Heart right ventricle (tissue), 16 donors: ENCODE results near the gene HOXB2. TPM values are rescaled to one million over a fixed set of nuclear protein-coding genes. Genes with fewer than 3 reads are reported as not detected.

ENCODE experiments used
- ATAC-seq, 8 donors: fragments of 200-7000 bp; cut with Tn5 transposase; one replicate each; pipeline ENCODE4 v1.9.1; 2020; ENCODE audit warnings: mild to moderate bottlenecking in 8 of 8, moderate library complexity in 8 of 8, moderate number of reproducible peaks in 1 of 8
- DNase-seq, 2 donors: peaks; one replicate each; pipeline ENCODE4 v3.0.0-alpha.2; 2020
- H3K27ac ChIP-seq, 10 donors: fragments of 200-600 bp; sonication (generic) in 2 of 10; one replicate each; pipeline versions ENCODE4 v1.5.0 to v1.8.0; 2020 to 2022; ENCODE audit warnings: mild to moderate bottlenecking in 3 of 10
- H3K27me3 ChIP-seq, 7 donors: fragments of 200-600 bp; one replicate each; pipeline ENCODE4 v1.8.0; 2021 to 2022; ENCODE audit warnings: mild to moderate bottlenecking in 2 of 7
- H3K36me3 ChIP-seq, 9 donors: fragments of 200-600 bp; sonication (generic) in 1 of 9; one replicate each; pipeline versions ENCODE4 v1.5.0 to v1.8.0; 2020 to 2022; ENCODE audit warnings: mild to moderate bottlenecking in 2 of 9
- H3K4me1 ChIP-seq, 9 donors: fragments of 200-600 bp; sonication (generic) in 1 of 9; one replicate each; pipeline versions ENCODE4 v1.5.0 to v1.8.0; 2020 to 2022; ENCODE audit warnings: mild to moderate bottlenecking in 4 of 9
- H3K4me3 ChIP-seq, 10 donors: fragments of 200-600 bp; sonication (generic) in 2 of 10; one replicate each; pipeline versions ENCODE4 v1.5.0 to v1.8.0; 2020 to 2022; ENCODE audit warnings: mild to moderate bottlenecking in 7 of 10, moderate library complexity in 2 of 10
- H3K9me3 ChIP-seq, 11 donors: fragments of 200-600 bp in 10 of 11; sonication (generic) in 2 of 11; one replicate each; pipeline versions ENCODE4 v1.5.0 to v1.8.0; 2013 to 2022; ENCODE audit warnings: mild to moderate bottlenecking in 2 of 11, control low read depth in 1 of 11, moderate library complexity in 1 of 11
- CTCF ChIP-seq, 9 donors: fragments of 200-600 bp; sonication (generic) in 2 of 9; IDR thresholded peaks; one replicate each; pipeline versions ENCODE4 v1.5.0 to v1.8.0; 2021 to 2022; ENCODE audit warnings: antibody characterized with exemption in 9 of 9, mild to moderate bottlenecking in 5 of 9, moderate library complexity in 1 of 9
- WGBS, 2 donors: extraction: QIAGEN DNeasy Blood & Tissue Kit; methylation state at CpG; one replicate each; pipeline ENCODE4 v1.1.7; 2013; ENCODE audit warnings: inconsistent platforms in 1 of 2; 5-methylcytosine and 5-hydroxymethylcytosine counted together
- intact Hi-C, 10 donors: fragments of 100-400 bp; cut with DNase I; formaldehyde crosslinking; loops; one replicate each; pipeline versions ENCODE4 v1.11.1 to v1.14.2; 2022
- polyA plus RNA-seq, 2 donors: library from polyadenylated mRNA; stranded (reverse); fragments of 200-250 nt; gene quantifications; one replicate each; pipeline ENCODE4 v1.2.3, GENCODE V29; 2013
- total RNA-seq, 10 donors: library from RNA; stranded (reverse); fragmentation: NEBNext Ultra II Directional in 3 of 10; extraction: Animal tissue kit (Norgen Biotek cat#: 25700) in 3 of 10; gene quantifications; one replicate each; pipeline versions ENCODE4 v1.2.1 to v1.2.4, GENCODE V29; 2021 to 2023
- donor health status: Arrhythmogenic right ventricular cardiomyopathy.
- donor health status: ischemic (EF 13 %, LVEDD 7.1; RV severe dilation, severe dysfunction).
- donor health status: healthy with polysubstance abuse.
- donor health status: DM: no; HTN: yes; CAD: no.
- donor health status: DM: no; HTN: no; CAD: no.
- donor health status: ischemic (EF 25% LVEDD 6.9; RV normal size, moderate dysfunction).
- donor health status: ischemic (EF 25% LVEDD 5.7; RV mildly dilated, moderate dysfunction).
- donor health status: healthy.
- donor health status: DM: yes; HTN: yes; CAD: no.
- donor health status: Ischemic cardiomyopathy.
- donor health status: ischemic (EF 35%, LVEDD 5.7; RV mildly dilated, moderate dysfunction).
- donor health status: nonischemic (EF 11% LVEDD 7.7; RV severe dilation, severe dysfunction).
- donor health status: DM: yes; HTN: yes; CAD: no.
- donor health status: PGD.
- donor health status: ischemic (EF 29% LVEDD 5.4; RV normal size, mild dysfunction).
- donor health status: nonischemic (EF 23%, LVEDD 6.1; RV moderate dilation, normal function).

The HOXB2 gene
- total and polyA plus RNA-seq, 12 donors, result 0.47 to 7.9 (median 2.2) TPM

GRCh38 chr17:48592577-48592976 lies 47.7 kb upstream of the HOXB2 start:
- DNase-seq (no peak), ATAC-seq (no peak)
- intact Hi-C loops, result loop anchor here in 6 of 10 donors (5.0 to 10.0 kb wide), 5 partner anchors 100 to 258 kb away; no protein-coding TSS in a partner anchor
- no peak for TF ChIP-seq CTCF (IDR thresholded peaks at IDR 0.05)
- 9 to 19% methylated on average over 14 of the region's 14 CpGs for WGBS, 2 donors
- peak overlapping the region in 3 of 10 donors; percentile 14 to 40 (median 38) for H3K4me3 ChIP-seq
- no peak overlapping the region for H3K27ac ChIP-seq
- peaks cover 53 to 100% (median 100%) of the 10 kb centered on the region in 7 donors for H3K27me3 ChIP-seq
- H3K9me3 ChIP-seq, result no peaks in the 10 kb centered on the region
- no peaks in the 10 kb centered on the region for H3K36me3 ChIP-seq
- H3K4me1 ChIP-seq, result peaks cover 2 to 43% (median 14%) of the 10 kb centered on the region in 9 donors

- H3K4me3 ChIP-seq, result peak overlapping the region in 2 of 10 donors; percentile 14 to 40
- no peaks in the 10 kb centered on the region for H3K9me3 ChIP-seq
- peaks cover 52 to 100% (median 100%) of the 10 kb centered on the region in 7 donors for H3K27me3 ChIP-seq
- peaks cover 0 to 43% (median 10%) of the 10 kb centered on the region in 9 donors for H3K4me1 ChIP-seq
- no peak for TF ChIP-seq CTCF (IDR thresholded peaks at IDR 0.05)
- intact Hi-C loops, result loop anchor here in 6 of 10 donors (5.0 to 10.0 kb wide), 5 partner anchors 100 to 257 kb away; no protein-coding TSS in a partner anchor
- no peak overlapping the region for H3K27ac ChIP-seq
- ATAC-seq (no peak), DNase-seq (no peak)
- 18 to 22% methylated on average over 33 of the region's 33 CpGs for WGBS, 2 donors
- no peaks in the 10 kb centered on the region for H3K36me3 ChIP-seq
Observed at GRCh38 chr17:48592057-48592514, 47.2 kb upstream of the HOXB2 start.

DNA sequence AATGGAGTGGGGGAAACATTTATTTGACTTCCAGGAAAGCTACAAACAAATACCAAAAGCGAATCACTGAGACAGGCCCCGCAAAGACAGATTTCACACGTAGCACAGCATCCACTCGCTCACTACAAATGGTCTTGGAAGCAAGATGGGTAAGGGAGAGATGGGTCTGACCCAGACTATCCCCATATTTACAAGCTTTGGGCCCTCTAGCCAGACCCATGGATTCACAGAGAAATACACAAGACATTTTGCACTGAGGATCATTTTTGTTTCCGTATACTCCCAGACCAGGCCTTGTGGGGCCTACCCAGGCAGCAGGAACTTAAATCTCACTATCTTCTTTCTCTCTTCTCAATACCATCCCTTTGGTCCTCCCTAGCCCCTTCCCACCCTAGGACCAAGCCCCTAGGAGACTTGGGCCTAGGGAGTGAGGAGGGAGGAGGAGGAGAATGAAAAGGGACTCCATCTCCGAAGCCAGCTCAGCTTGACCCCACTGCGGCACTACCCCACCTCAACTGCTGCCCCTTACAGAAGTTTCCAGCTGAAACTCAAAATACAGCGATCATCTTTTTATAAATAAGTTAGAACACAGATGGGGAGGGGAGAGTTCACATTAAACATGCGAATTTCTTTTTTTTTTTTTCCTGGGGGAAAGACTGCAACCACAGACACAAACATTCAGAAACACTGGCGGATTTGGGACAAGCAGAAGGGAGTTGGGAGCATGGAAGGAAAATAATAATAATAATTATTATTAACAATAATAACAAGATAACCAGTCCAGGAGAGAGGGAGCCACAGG lies 46.5 kb upstream of the HOXB2 start:
- intact Hi-C loops, result loop anchor here in 6 of 10 donors (5.0 to 10.0 kb wide), 5 partner anchors 99 to 257 kb away; no protein-coding TSS in a partner anchor
- H3K27ac ChIP-seq, result no peak overlapping the region
- no peak for DNase-seq
- WGBS, 2 donors, result 83 to 85% methylated on average over 10 of the region's 10 CpGs
- no peaks in the 10 kb centered on the region for H3K36me3 ChIP-seq
- peaks cover 50 to 100% (median 100%) of the 10 kb centered on the region in 7 donors for H3K27me3 ChIP-seq
- no peak for TF ChIP-seq CTCF (IDR thresholded peaks at IDR 0.05)
- H3K4me3 ChIP-seq, result no peak overlapping the region
- peaks cover 0 to 43% (median 10%) of the 10 kb centered on the region in 9 donors for H3K4me1 ChIP-seq
- ATAC-seq, result no peak
- no peaks in the 10 kb centered on the region for H3K9me3 ChIP-seq

GRCh38 chr17:48590607-48591161 lies 45.8 kb upstream of the HOXB2 start:
- peaks cover 44 to 100% (median 100%) of the 10 kb centered on the region in 7 donors for H3K27me3 ChIP-seq
- no peak for TF ChIP-seq CTCF (IDR thresholded peaks at IDR 0.05)
- H3K4me1 ChIP-seq, result peaks cover 0 to 44% (median 16%) of the 10 kb centered on the region in 9 donors
- intact Hi-C loops, result loop anchor here in 6 of 10 donors (5.0 to 10.0 kb wide), 5 partner anchors 98 to 256 kb away; no protein-coding TSS in a partner anchor
- H3K9me3 ChIP-seq, result no peaks in the 10 kb centered on the region
- ATAC-seq (no peak), DNase-seq (no peak)
- H3K4me3 ChIP-seq, result no peak overlapping the region
- H3K36me3 ChIP-seq, result no peaks in the 10 kb centered on the region
- H3K27ac ChIP-seq, result no peak overlapping the region
